GM18858 (cell line): ENCODE measurements around the gene RFX2.
"Not testable (repeated sequence)": the region's sequence is repeated elsewhere in the genome, so short reads cannot be mapped to it uniquely, and the experiment has no call there.

ENCODE experiments used
- ATAC-seq: cut with Tn5 transposase; IDR thresholded peaks from one replicate; pipeline ENCODE4 v1.9.1; 2021; ENCODE audit not compliant: unreplicated experiment

RFX2 gene

GRCh38 chr19:5993648-5994358, 116.5 kb downstream of the RFX2 start:
- no peak for ATAC-seq

- ATAC-seq: no peak
Measured at GRCh38 chr19:5993201-5993600, 117.1 kb downstream of the RFX2 start.

- ATAC-seq: no peak
Measured at GRCh38 chr19:5992756-5993155, 117.5 kb downstream of the RFX2 start.

- no peak for ATAC-seq
Measured at GRCh38 chr19:5991244-5991838, 119.0 kb downstream of the RFX2 start.

- no peak for ATAC-seq
Measured at GRCh38 chr19:5990289-5990797, 120.0 kb downstream of the RFX2 start.

GRCh38 chr19:5989388-5990074, 120.8 kb downstream of the RFX2 start:
- ATAC-seq: no peak

GRCh38 chr19:5988517-5989387, 121.5 kb downstream of the RFX2 start:
- no peak for ATAC-seq

GRCh38 chr19:5987077-5987818, 123.1 kb downstream of the RFX2 start:
- ATAC-seq: no peak

GRCh38 chr19:5985837-5986236, 124.5 kb downstream of the RFX2 start:
- ATAC-seq: not testable (repeated sequence)

GRCh38 chr19:5985098-5985783, 125.1 kb downstream of the RFX2 start:
- ATAC-seq: no peak

- ATAC-seq: no peak
Measured at GRCh38 chr19:5984600-5984999, 125.7 kb downstream of the RFX2 start.

GRCh38 chr19:5983367-5983955, 126.8 kb downstream of the RFX2 start:
- ATAC-seq: no peak

- ATAC-seq: no peak
Measured at GRCh38 chr19:5978606-5979552, 131.4 kb downstream of the RFX2 start.

GRCh38 chr19:5977785-5978605, 132.3 kb downstream of the RFX2 start, which contains the start of gene RANBP3:
Gene RANBP3, minus strand, starts transcription at chr19:5978140. Its CDS starts 58 bp downstream, at chr19:5978082.
- peak; percentile 70 for ATAC-seq

GRCh38 chr19:5977222-5977784, 133.0 kb downstream of the RFX2 start:
- ATAC-seq: no peak

- no peak for ATAC-seq
Measured at GRCh38 chr19:5976768-5977167, 133.5 kb downstream of the RFX2 start.

- no peak for ATAC-seq
Measured at GRCh38 chr19:5975388-5975728, 134.9 kb downstream of the RFX2 start.
